KMS-11 (cell line): Measurements from ENCODE around the gene BPIFB1.

Source experiments
- H2AFZ ChIP-seq: fragments of 200-600 bp; sonication (generic); 2 replicates; pipeline ENCODE4 v1.6.1; 2016; ENCODE audit warnings: antibody characterized with exemption, mixed run types, low read depth
- H3K27ac ChIP-seq: fragments of 200-600 bp; sonication (generic); 2 replicates; pipeline ENCODE4 v1.6.1; 2016; ENCODE audit warnings: mild to moderate bottlenecking, mixed run types
- H3K27me3 ChIP-seq: fragments of 200-600 bp; sonication (generic); 2 replicates; pipeline ENCODE4 v1.6.1; 2017; ENCODE audit warnings: mild to moderate bottlenecking, low read depth, mixed run types, moderate library complexity; ENCODE audit not compliant: insufficient read depth
- H3K36me3 ChIP-seq: fragments of 200-600 bp; sonication (generic); 2 replicates; pipeline ENCODE4 v1.6.1; 2017; ENCODE audit warnings: mild to moderate bottlenecking, mixed run types; ENCODE audit not compliant: insufficient read depth
- H3K4me1 ChIP-seq: fragments of 200-600 bp; sonication (generic); 2 replicates; pipeline ENCODE4 v1.6.1; 2016; ENCODE audit warnings: mild to moderate bottlenecking, low read depth, mixed run types; ENCODE audit not compliant: poor library complexity, severe bottlenecking
- H3K4me2 ChIP-seq: fragments of 200-600 bp; sonication (generic); 2 replicates; pipeline ENCODE4 v1.7.0; 2016; ENCODE audit warnings: mild to moderate bottlenecking, mixed run types
- H3K4me3 ChIP-seq: fragments of 200-600 bp; sonication (generic); IDR thresholded peaks from 2 replicates; pipeline ENCODE4 v1.6.1; 2017; ENCODE audit warnings: low read depth, low read length, mixed read lengths; ENCODE audit not compliant: insufficient read depth
- H3K79me2 ChIP-seq: fragments of 200-600 bp; sonication (generic); 2 replicates; pipeline ENCODE4 v1.6.1; 2016; ENCODE audit warnings: low read depth, mixed run types; ENCODE audit not compliant: insufficient read depth
- H3K9ac ChIP-seq: fragments of 200-600 bp; sonication (generic); 2 replicates; pipeline ENCODE4 v1.6.1; 2016; ENCODE audit warnings: mild to moderate bottlenecking, mixed run types
- H4K20me1 ChIP-seq: fragments of 200-600 bp; sonication (generic); 2 replicates; pipeline ENCODE4 v1.6.1; 2016; ENCODE audit warnings: mild to moderate bottlenecking, mixed run types; ENCODE audit not compliant: insufficient read depth
- TF ChIP-seq, protein P1 (sequence below): fragments of 200-600 bp; sonication (generic); conservative IDR thresholded peaks from 2 replicates; pipeline ENCODE4 v1.6.1; 2017; ENCODE audit warnings: low read depth, mild to moderate bottlenecking, antibody characterized with exemption, low read length, moderate library complexity, mixed read lengths

The BPIFB1 gene

DNA sequence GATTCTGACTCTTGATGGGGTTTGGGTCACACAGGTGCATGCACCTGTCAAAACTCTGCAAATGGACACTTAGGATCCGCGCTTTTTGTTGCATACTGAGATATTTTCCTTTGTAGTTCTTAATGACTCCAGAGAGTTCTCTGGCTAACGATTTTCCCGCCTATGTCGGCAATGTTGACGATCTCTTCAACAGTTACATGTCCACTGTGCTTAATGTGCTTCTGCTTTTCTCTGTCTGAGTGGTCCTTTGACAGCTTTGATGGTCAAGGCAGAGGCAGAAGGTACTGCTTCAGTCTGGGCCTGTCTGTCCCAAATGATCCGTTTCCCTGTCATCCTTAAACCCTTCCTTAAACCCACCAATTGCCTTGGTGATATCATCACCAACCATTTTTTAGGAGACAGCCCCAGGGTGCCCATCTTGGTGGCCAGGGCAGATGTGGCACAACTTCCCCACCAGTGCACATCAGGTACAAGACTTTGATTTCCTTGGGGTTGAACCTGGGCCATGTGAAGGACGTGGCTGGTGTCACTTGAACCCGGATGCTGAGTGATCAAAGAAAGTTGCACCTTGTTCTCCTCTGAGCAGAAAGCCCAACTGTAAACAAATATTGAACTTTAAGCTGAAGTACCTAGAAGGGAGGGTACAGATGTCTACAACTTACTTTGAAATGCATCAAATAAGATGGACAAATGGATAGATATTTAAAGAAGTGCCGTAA is 10.7 kb upstream of the BPIFB1 start:
- Histone ChIP-seq H3K36me3 (no peaks in the 10 kb centered on the region), H3K4me2 (no peak overlapping the region), H3K4me3 (no peak overlapping the region), H2AFZ (no peak overlapping the region), H3K79me2 (no peaks in the 10 kb centered on the region), H3K27me3 (no peaks in the 10 kb centered on the region; the same call in 1 of the 2 replicates), H4K20me1 (no peaks in the 10 kb centered on the region), H3K9ac (no peak overlapping the region), H3K4me1 (no peaks in the 10 kb centered on the region), H3K27ac (no peak overlapping the region)
- TF ChIP-seq, protein P1, sequence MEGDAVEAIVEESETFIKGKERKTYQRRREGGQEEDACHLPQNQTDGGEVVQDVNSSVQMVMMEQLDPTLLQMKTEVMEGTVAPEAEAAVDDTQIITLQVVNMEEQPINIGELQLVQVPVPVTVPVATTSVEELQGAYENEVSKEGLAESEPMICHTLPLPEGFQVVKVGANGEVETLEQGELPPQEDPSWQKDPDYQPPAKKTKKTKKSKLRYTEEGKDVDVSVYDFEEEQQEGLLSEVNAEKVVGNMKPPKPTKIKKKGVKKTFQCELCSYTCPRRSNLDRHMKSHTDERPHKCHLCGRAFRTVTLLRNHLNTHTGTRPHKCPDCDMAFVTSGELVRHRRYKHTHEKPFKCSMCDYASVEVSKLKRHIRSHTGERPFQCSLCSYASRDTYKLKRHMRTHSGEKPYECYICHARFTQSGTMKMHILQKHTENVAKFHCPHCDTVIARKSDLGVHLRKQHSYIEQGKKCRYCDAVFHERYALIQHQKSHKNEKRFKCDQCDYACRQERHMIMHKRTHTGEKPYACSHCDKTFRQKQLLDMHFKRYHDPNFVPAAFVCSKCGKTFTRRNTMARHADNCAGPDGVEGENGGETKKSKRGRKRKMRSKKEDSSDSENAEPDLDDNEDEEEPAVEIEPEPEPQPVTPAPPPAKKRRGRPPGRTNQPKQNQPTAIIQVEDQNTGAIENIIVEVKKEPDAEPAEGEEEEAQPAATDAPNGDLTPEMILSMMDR, result no peak

DNA sequence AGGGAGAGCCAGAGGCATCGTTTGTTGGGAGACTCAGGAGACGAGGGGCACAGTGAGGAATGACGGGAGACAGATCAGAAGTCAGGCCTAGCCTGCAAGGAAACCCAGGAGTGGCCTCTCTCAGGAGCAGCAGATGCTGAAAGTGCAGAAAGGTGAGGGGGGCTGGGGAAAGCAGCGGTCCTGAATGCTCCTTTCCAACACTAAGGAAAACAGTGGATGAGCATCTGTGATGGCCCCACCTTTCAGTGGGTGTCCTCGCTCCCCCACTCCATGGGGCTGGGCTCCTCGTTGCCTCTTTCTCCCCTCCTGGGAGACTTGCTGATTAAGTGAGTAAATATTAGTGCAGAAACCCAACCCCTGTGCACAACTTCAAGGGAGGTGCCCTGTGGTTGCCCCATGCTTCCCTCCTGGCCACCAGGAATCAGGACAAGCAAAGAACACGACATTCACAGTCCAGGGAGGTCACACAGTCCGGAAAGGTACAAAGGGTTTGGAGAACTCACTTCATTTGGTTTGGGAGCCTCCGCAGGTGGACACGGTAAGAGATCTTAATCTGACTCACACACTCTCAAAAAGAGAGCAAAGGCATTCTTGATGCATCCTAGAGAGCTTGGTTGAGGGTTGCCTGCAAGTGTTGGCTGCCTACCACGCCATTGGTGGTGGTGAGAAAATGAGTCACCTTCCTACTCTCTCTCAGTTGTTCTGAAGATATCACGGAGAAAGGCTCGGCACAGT is 9.7 kb upstream of the BPIFB1 start:
- TF ChIP-seq, protein P1, result no peak
- H3K36me3 ChIP-seq, result no peaks in the 10 kb centered on the region
- no peaks in the 10 kb centered on the region; the same call in 1 of the 2 replicates for H3K27me3 ChIP-seq
- H3K9ac ChIP-seq, result no peak overlapping the region
- H3K79me2 ChIP-seq, result no peaks in the 10 kb centered on the region
- no peak overlapping the region for H3K4me3 ChIP-seq
- no peak overlapping the region for H3K27ac ChIP-seq
- no peak overlapping the region for H2AFZ ChIP-seq
- no peak overlapping the region for H3K4me2 ChIP-seq
- no peaks in the 10 kb centered on the region for H4K20me1 ChIP-seq
- no peaks in the 10 kb centered on the region for H3K4me1 ChIP-seq

DNA sequence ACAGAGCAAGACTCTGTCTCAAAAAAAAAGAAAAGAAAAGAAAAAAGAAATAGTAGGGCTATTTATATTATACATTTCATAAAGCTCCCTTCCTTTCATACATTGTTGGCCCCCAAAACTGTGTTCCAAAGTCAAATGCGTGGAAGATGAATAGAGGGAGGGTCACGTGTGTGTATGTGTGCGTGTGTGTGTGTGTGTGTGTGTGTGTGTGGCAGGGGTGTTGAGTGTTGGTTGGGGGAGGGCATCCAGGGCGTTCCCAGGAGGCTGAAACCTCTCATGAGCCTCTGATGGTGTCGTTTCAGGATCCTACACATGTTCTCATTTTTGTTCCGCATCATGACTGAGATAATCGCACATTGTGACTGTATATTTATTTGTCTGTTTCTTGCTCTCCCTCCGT is 7.8 kb upstream of the BPIFB1 start:
- Histone ChIP-seq H3K9ac (no peak overlapping the region), H3K4me3 (no peak overlapping the region), H3K79me2 (no peaks in the 10 kb centered on the region), H3K36me3 (no peaks in the 10 kb centered on the region), H2AFZ (no peak overlapping the region), H3K27ac (no peak overlapping the region), H3K4me1 (no peaks in the 10 kb centered on the region), H4K20me1 (no peaks in the 10 kb centered on the region), H3K4me2 (no peak overlapping the region), H3K27me3 (no peaks in the 10 kb centered on the region; the same call in 1 of the 2 replicates)
- TF ChIP-seq, protein P1, result no peak

DNA sequence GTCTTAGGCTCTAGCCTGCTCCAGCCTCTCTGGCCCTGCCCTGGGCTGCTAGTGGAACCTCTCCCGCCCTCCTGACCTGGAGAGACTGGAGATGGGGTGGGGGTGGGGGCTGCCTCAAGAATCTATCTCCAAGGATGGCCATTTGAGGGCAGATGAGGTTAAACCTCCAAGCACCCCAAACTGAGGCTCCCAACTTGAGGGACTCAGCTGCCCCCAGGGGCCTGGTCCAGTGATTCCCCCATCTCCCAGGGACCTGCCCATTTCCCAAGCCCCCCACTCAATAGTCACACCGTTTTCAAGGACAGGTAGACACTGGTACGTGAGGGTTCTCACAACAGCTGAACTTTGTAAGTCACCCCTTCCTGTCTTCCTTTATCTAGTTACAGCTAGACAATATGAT is 7.1 kb upstream of the BPIFB1 start:
- no peak overlapping the region for H3K4me2 ChIP-seq
- no peaks in the 10 kb centered on the region for H3K4me1 ChIP-seq
- H3K36me3 ChIP-seq, result no peaks in the 10 kb centered on the region
- H4K20me1 ChIP-seq, result no peaks in the 10 kb centered on the region
- TF ChIP-seq, protein P1, result no peak
- no peaks in the 10 kb centered on the region for H3K79me2 ChIP-seq
- no peak overlapping the region for H3K27ac ChIP-seq
- H3K27me3 ChIP-seq, result no peaks in the 10 kb centered on the region; the same call in 1 of the 2 replicates
- no peak overlapping the region for H3K9ac ChIP-seq
- no peak overlapping the region for H2AFZ ChIP-seq
- no peak overlapping the region for H3K4me3 ChIP-seq
